ENCODE results near the gene IFNL2.

IFNL2 gene

DNA sequence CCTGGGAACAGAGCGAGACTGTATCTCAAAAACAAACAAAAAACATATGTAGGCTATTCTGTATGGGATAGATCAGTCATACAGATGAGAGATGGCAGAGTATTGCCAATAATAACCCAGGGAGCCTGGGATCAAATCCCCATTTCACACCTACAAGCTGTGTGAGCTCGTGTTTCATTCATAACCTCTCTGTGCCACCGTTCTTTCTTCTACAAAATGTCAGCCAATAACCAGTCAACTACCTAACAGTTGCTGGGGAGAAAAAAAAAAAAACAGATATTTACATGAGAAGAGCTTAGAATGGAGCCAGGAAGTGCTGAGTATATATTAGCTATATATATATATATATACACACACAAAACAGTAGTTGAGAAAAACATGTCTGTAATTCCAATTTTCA lies 6.5 kb upstream of the IFNL2 start:
- Histone ChIP-seq H3K9ac (no peak overlapping the region), H3K4me1 (peaks cover 6% of the 10 kb centered on the region), H3K79me2 (no peaks in the 10 kb centered on the region), H3K27me3 (ENCODE audit: control insufficient read depth, insufficient read depth, low read length) (no peaks in the 10 kb centered on the region), H2AFZ (no peak overlapping the region), H3K4me2 (ENCODE audit: low read length) (no peak overlapping the region), H3K27ac (no peak overlapping the region), H3K4me3 (ENCODE audit: low read depth, low read length) (no peak overlapping the region), H3K9me3 (ENCODE audit: control insufficient read depth, low read length) (no peaks in the 10 kb centered on the region), H3K36me3 (ENCODE audit: control insufficient read depth, insufficient read depth, low read length) (no peaks in the 10 kb centered on the region)
- TF ChIP-seq, protein P1, sequence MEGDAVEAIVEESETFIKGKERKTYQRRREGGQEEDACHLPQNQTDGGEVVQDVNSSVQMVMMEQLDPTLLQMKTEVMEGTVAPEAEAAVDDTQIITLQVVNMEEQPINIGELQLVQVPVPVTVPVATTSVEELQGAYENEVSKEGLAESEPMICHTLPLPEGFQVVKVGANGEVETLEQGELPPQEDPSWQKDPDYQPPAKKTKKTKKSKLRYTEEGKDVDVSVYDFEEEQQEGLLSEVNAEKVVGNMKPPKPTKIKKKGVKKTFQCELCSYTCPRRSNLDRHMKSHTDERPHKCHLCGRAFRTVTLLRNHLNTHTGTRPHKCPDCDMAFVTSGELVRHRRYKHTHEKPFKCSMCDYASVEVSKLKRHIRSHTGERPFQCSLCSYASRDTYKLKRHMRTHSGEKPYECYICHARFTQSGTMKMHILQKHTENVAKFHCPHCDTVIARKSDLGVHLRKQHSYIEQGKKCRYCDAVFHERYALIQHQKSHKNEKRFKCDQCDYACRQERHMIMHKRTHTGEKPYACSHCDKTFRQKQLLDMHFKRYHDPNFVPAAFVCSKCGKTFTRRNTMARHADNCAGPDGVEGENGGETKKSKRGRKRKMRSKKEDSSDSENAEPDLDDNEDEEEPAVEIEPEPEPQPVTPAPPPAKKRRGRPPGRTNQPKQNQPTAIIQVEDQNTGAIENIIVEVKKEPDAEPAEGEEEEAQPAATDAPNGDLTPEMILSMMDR (IDR thresholded peaks at IDR 0.05) = no peak

DNA sequence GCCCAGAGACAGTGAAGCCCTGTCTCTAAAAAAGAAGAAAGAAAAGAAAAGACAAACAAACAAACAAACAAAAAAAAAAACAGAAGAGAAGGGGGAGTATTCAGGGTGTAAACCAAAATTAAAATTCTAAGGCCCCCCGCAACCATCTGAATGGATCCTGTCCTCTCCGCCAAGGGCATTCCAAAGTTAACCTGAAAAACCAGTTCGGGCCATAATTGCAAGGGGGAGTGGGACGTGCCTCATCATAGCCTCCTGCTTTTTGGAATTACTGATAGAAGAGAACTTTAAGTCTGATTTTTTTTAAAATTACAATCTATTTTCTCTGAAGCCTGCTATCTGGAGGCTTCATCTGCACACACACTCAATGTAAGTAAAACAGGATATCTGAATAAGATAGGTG lies 5.7 kb upstream of the IFNL2 start:
- H3K4me3 ChIP-seq (ENCODE audit: low read depth, low read length) = no peak overlapping the region
- TF ChIP-seq, protein P1 (IDR thresholded peaks at IDR 0.05) = no peak

DNA sequence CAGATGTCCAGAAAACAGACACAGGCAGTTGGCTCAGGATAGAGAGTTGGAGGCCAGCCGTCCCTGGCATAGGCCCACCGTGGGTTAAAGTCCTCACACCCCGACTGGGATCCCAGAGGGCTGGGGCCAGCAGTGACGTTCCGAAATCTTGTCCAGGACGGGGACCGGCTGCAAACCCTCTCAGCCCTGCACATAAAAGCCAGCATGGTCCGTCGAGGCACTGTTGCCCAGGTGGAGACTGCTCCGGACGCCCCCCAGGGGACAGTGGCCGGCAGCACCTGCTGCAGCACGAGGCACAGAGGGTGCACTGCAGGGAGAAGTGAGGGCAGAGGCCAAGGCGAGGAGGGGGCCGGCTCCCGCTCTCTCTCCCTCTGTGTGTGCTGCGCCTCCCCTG lies 4.3 kb upstream of the IFNL2 start:
- no peak overlapping the region for H3K4me2 ChIP-seq (ENCODE audit: low read length)
- TF ChIP-seq, protein P1 (IDR thresholded peaks at IDR 0.05) = no peak
- H3K27me3 ChIP-seq (ENCODE audit: control insufficient read depth, insufficient read depth, low read length) = no peaks in the 10 kb centered on the region
- H3K9ac ChIP-seq = no peak overlapping the region
- no peaks in the 10 kb centered on the region for H3K36me3 ChIP-seq (ENCODE audit: control insufficient read depth, insufficient read depth, low read length)
- no peaks in the 10 kb centered on the region for H3K9me3 ChIP-seq (ENCODE audit: control insufficient read depth, low read length)
- H3K27ac ChIP-seq = no peak overlapping the region
- no peaks in the 10 kb centered on the region for H3K79me2 ChIP-seq
- peak overlapping the region; percentile 50 for H2AFZ ChIP-seq
- H3K4me1 ChIP-seq = no peaks in the 10 kb centered on the region
- H3K4me3 ChIP-seq (ENCODE audit: low read depth, low read length) = no peak overlapping the region

More for the DNA sequence above, 5.7 kb upstream of the IFNL2 start:
- no peaks in the 10 kb centered on the region for H3K27me3 ChIP-seq (ENCODE audit: control insufficient read depth, insufficient read depth, low read length)
- H3K4me1 ChIP-seq = peaks cover 6% of the 10 kb centered on the region
- H2AFZ ChIP-seq = no peak overlapping the region
- no peaks in the 10 kb centered on the region for H3K36me3 ChIP-seq (ENCODE audit: control insufficient read depth, insufficient read depth, low read length)
- H3K9me3 ChIP-seq (ENCODE audit: control insufficient read depth, low read length) = no peaks in the 10 kb centered on the region
- no peaks in the 10 kb centered on the region for H3K79me2 ChIP-seq
- H3K4me2 ChIP-seq (ENCODE audit: low read length) = no peak overlapping the region
- H3K27ac ChIP-seq = no peak overlapping the region
- H3K9ac ChIP-seq = no peak overlapping the region

DNA sequence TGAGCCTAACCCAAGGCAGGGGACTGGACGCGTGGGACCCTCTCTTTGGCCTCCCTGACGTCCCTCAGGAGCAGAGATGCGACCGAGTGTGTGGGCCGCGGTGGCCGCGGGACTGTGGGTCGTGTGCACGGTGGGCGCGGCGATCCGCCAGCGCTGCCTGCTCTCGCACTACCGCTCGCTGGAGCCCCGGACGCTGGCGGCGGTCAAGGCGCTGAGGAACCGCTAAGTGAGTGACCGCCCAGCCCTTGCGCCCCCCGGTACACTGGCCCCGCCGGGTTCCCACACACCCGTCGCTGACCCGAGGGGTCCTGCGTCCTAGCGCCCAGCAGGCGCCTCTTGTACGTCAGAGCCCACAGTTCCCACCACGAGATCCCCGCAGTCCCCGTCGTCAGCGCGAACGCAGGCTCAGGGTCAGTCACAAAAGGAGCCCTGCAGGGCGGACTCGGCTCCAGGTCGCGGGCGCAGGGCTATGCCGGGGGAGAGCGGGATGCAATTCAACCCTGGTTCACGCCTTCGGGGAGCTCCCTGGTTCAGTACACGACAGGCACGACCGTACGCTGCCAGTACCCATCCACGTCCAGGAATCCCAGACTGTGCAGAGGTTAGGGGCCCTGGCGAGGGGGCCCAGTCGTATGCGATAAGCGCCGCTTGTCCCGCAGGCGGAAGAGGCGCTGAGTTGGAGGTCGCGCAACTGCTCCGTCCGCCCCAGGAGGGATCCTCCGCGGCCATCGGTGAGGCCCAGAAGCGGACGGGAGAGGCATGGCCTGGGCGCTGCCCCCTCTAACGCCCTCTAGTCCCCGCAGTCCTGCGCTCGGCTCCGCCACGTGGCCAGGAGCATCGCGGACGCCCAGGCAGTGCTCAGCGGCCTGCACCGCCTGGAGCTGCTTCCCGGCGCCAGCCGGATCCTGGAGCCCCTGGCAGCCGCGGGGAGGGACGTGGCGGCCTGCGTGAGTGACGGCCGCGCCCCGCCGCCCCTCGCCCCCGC lies 3.6 kb upstream of the IFNL2 start:
- H3K4me2 ChIP-seq (ENCODE audit: low read length) = no peak overlapping the region
- TF ChIP-seq, protein P1 (IDR thresholded peaks at IDR 0.05) = no peak
- H3K36me3 ChIP-seq (ENCODE audit: control insufficient read depth, insufficient read depth, low read length) = no peaks in the 10 kb centered on the region
- no peaks in the 10 kb centered on the region for H3K79me2 ChIP-seq
- H3K9me3 ChIP-seq (ENCODE audit: control insufficient read depth, low read length) = no peaks in the 10 kb centered on the region
- H3K27ac ChIP-seq = no peak overlapping the region
- H3K4me3 ChIP-seq (ENCODE audit: low read depth, low read length) = no peak overlapping the region
- H2AFZ ChIP-seq = peak overlapping the region; percentile 50
- H3K9ac ChIP-seq = no peak overlapping the region
- no peaks in the 10 kb centered on the region for H3K4me1 ChIP-seq
- H3K27me3 ChIP-seq (ENCODE audit: control insufficient read depth, insufficient read depth, low read length) = no peaks in the 10 kb centered on the region
